ENCODE data around the gene SPDYE3.

DNA sequence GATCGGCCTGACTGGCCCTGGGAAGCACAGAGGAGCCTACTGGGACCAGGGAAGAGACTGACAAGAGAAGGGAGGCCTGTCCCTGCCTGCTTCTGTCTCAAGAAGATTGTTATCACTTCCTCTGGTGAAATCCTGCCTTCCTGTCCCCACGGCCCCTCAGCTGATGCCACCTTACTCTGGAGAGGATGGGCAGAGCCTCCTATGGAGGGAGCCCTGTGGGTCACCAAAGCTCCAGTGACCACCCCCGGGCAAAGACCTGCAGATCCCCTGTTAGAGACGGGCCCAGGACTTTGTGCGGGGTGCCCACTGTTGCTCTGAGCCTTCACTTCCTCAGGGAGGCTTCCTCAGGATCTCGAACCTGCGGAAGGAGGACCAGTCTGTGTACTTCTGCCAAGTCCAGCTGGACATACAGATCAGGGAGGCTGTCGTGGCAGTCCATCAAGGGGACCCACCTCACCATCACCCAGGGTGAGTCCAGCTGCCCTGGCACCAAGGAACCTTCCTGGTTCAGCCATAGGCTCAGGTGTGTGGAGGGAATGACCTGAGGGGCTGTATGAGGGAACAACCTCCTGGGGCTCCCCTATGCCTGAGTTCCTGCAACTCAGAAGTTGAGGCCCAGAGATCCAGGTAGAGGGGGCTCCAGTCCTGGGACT, 49.0 kb downstream of the SPDYE3 start:
- TF ChIP-seq EP300 (conservative IDR thresholded peaks at IDR 0.05; ENCODE audit: poor library complexity, severe bottlenecking), result no peak
- TF ChIP-seq, protein P1, sequence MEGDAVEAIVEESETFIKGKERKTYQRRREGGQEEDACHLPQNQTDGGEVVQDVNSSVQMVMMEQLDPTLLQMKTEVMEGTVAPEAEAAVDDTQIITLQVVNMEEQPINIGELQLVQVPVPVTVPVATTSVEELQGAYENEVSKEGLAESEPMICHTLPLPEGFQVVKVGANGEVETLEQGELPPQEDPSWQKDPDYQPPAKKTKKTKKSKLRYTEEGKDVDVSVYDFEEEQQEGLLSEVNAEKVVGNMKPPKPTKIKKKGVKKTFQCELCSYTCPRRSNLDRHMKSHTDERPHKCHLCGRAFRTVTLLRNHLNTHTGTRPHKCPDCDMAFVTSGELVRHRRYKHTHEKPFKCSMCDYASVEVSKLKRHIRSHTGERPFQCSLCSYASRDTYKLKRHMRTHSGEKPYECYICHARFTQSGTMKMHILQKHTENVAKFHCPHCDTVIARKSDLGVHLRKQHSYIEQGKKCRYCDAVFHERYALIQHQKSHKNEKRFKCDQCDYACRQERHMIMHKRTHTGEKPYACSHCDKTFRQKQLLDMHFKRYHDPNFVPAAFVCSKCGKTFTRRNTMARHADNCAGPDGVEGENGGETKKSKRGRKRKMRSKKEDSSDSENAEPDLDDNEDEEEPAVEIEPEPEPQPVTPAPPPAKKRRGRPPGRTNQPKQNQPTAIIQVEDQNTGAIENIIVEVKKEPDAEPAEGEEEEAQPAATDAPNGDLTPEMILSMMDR (IDR thresholded peaks at IDR 0.05; ENCODE audit: poor library complexity, severe bottlenecking), result no peak
- TF ChIP-seq MXI1 (conservative IDR thresholded peaks at IDR 0.05; ENCODE audit: poor library complexity, severe bottlenecking), result no peak
- no peak for TF ChIP-seq POLR2AphosphoS5 (IDR thresholded peaks at IDR 0.05)
- TF ChIP-seq EZH2 (IDR thresholded peaks at IDR 0.05; ENCODE audit: borderline replicate concordance, insufficient read depth, low read length, poor library complexity, severe bottlenecking), result no peak
- TF ChIP-seq TAF1 (IDR thresholded peaks at IDR 0.05; ENCODE audit: low read depth), result no peak
- TF ChIP-seq, protein P2, sequence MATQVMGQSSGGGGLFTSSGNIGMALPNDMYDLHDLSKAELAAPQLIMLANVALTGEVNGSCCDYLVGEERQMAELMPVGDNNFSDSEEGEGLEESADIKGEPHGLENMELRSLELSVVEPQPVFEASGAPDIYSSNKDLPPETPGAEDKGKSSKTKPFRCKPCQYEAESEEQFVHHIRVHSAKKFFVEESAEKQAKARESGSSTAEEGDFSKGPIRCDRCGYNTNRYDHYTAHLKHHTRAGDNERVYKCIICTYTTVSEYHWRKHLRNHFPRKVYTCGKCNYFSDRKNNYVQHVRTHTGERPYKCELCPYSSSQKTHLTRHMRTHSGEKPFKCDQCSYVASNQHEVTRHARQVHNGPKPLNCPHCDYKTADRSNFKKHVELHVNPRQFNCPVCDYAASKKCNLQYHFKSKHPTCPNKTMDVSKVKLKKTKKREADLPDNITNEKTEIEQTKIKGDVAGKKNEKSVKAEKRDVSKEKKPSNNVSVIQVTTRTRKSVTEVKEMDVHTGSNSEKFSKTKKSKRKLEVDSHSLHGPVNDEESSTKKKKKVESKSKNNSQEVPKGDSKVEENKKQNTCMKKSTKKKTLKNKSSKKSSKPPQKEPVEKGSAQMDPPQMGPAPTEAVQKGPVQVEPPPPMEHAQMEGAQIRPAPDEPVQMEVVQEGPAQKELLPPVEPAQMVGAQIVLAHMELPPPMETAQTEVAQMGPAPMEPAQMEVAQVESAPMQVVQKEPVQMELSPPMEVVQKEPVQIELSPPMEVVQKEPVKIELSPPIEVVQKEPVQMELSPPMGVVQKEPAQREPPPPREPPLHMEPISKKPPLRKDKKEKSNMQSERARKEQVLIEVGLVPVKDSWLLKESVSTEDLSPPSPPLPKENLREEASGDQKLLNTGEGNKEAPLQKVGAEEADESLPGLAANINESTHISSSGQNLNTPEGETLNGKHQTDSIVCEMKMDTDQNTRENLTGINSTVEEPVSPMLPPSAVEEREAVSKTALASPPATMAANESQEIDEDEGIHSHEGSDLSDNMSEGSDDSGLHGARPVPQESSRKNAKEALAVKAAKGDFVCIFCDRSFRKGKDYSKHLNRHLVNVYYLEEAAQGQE (IDR thresholded peaks at IDR 0.05; ENCODE audit: borderline replicate concordance), result no peak
- no peak for TF ChIP-seq RAD21 (conservative IDR thresholded peaks at IDR 0.05)
